Activated CD4-positive, alpha-beta T cell treated with anti-CD3 and anti-CD28 coated beads, Interleukin-2, Interleukin-6, amounts not matched to agents 100 ng/mL and 50 ng/mL, durations not matched to agents 16 hours and 8 hours (primary cell): ENCODE measurements around the gene TCL1A.
"Not testable (repeated sequence)": the region's sequence is repeated elsewhere in the genome, so short reads cannot be mapped to it uniquely, and the experiment has no call there.

Experiments
- DNase-seq: peaks from one replicate; pipeline ENCODE4 v3.0.0-alpha.2; 2020

The TCL1A gene

GRCh38 chr14:95713596-95714371, at the start of gene TCL1A:
TCL1A (minus strand) TSS chr14:95714125; CDS start chr14:95714066, 59 bp downstream.
- DNase-seq: no peak

DNA sequence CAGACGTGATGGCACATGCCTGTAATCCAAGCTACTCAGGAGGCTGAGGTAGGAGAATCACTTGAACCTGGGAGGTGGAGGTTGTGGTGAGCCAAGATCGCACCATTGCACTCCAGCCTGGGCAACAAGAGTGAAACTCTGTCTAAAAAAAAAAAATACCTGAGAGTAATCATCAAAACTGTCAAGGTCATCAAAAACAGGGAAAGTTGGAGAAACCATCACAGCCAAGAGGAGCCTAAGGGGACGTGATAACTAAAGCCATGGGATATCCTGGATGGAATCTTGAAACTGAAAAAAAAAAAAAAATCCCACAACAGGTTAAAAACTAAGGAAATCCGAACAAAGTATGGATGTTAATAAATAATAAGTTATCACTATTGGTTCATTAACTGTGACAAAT, 49.1 kb upstream of the TCL1A start:
- not testable (repeated sequence) for DNase-seq

DNA sequence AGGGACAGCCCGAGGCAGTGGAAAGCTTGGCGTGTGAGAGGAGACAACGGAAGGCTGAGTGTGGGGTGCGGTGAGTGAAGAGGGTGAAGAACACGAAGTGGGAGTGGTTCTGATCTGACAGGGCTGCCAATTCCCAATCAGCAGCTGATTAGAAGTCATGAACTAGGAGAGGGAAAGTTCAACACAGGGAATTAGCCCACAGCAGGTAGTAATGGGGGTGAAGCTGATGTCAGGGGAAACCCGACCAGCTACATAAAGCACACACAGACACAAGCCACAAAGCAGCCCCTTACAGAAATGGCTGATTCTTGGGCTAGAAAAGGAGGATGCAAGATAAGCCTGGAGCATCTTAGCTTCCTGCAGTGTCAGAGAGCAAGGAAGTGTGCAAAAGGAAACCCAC, 47.5 kb upstream of the TCL1A start:
- DNase-seq: no peak

DNA sequence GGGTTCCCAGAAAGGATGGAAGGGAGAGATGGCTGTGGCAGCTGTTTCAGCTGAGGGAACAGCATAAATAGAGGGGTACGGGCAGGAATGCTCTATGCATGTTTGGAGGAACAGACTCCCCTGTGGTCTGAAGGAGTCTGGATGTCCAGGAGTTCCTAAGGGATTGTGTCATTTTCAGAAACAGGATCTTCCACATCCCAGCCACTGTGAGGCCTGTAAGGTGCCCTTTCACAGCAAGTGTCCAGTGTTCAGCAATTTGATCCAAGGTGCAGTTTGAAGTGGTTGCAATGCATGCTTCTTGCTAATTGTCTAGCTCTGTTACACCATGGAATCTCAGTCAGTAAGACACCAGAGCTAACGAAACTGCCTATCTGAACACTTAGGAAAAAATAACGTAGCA, 46.7 kb upstream of the TCL1A start:
- DNase-seq: no peak

DNA sequence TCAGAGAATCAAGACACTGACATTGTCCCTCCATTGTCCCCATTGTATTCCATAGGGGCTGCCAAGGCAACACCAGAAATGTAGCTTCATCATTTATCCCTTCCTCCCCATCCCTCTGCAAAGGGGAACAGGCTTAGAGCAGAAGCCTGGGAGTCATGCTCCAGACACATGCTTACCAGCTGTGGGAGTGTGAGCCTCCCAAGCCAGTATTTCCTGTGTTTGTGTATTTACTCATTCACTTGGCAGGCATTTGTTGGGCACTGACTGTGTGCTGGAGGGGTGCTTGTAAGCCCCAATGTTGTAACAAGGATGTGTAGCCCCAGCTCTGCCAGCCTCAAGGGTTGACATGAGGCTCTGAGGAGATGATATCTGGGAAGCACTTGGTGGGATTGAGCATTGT, 46.0 kb upstream of the TCL1A start:
- DNase-seq: no peak

- DNase-seq: no peak
Observed at GRCh38 chr14:95758331-95758730, 44.4 kb upstream of the TCL1A start.

DNA sequence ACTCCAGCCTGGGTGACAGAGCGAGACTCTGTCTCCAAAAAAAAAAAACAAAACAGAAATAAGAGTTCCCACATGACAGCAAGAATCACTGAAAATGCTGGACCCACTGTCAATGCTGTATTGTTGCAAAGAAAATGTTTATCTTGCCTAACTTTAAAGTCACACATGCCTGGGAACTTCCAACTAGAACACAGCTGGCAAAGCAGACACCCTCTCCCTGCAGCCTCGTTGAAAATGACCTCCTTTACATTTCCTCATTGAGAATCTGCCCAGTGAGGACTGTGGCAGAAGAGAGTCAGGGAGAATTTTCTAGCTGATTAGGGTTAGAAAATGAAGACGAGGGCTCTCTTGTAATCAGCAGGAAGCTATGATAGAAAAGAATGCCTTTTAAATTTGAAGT, 42.8 kb upstream of the TCL1A start:
- DNase-seq: no peak

DNA sequence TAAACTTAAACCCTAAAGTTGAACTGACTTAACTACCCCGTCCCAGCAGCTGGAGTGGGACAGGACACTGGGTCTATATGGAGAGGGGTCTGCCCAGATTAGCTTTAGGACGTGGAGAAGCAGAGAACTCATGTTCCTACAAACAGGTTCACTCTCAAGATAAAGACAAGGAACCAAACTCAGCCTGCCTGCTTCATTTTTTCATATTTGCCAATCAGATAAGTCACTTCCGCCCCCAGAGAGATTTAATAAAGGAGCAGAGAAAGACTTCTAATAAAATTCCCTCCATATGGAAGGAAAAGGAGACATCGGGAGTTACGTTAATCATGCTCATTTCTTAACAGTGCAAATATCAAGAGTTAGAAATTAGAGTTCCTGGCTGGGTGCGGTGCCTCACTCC, 42.2 kb upstream of the TCL1A start:
- no peak for DNase-seq

DNA sequence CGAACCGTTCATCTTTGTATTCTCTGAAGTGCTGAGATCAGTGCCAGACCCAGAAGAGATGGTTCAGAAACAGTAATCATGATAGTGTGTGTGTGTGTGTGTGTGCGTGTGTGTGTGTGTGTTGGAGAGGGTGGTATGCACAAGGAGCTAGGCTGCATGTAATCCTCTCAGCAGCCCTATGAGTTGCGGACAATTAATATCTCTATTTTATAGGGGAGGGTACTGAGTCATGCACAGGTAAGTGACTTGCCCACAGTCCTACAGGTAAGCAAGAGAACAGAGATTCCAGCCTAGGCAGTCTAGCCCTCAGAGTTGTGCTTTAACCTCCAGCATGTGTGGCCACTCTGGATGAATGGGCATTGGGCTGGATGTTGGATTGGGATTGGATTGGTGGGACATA, 27.9 kb upstream of the TCL1A start:
- no peak for DNase-seq

DNA sequence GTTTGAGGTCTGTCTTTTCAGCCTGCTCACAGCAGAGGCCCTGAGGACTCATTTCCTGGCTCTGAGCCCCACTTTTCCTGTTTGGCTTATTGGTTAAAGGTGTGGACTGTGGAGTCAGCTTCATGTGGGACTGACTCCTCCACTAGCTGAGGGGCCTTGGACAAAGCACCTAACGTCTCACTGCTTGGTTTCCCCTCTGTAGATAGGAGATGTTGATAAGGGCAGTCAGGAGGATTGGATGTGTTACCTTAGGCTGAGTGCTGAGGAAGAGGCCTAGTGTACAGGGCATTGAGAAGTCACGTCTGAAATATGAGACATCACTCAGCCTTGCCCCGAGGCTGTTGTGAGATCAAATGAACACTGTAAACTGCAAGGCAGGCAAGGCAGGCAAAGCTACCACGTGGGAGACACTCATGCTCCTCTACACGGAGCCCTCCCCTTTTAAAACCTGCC, 27.1 kb upstream of the TCL1A start:
- no peak for DNase-seq

DNA sequence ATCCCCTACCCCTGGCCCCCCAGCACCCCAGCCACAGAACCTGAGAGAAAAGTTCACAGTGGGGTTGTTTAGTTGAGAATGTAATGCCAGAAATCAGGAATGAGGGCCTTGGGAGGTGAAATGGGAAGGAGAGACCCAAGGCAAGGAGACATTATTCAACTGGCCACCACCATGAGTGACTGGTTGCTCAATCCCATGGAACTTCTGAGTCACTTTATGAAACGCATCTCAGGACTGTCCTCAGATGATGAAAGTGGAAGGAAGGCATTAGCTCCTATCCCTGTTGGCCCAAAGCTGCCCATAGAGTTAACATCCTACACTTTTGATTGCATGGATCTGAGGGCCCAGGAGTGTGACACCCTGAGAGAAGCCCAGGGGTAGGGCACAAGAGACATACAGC, 25.4 kb upstream of the TCL1A start:
- DNase-seq: no peak

DNA sequence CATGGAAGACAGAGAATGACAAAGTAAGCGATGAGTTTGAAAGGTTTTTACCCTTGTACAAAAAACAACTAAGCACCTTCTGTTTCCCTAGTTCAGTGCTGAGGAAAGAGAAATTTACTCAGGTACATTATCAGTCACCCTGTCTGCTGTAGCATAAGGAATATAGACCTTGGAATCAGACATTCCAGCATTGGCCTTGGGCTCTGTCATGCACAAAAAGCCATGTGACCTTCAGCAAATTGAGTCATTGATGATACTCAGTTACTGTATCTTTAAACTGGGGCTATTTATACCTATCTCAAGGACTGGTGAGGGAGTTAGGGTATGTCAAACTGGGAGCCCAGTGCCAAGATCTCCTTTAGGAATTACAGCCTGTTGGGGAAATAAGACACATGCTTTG, 19.3 kb upstream of the TCL1A start:
- DNase-seq: no peak

DNA sequence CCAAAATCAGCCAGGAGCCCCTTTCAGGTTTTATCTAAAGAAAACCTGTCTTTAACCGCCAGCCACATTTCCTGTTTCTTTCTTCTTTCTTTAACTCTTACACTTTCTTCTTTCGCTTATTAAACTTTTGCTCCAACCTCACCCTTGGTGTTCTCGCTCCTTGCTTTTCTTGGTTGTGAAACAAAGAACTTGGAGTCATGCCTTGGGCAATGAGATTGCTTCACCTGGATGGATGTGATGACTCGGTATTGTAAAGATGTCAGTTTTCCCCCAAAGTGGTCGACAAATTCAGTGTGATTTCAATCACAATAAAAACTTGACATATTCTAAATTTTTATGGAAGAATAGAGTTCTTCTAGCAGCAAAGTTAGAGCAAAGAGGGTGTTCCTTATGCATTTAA, 16.2 kb upstream of the TCL1A start:
- no peak for DNase-seq

GRCh38 chr14:95729402-95730028, 15.6 kb upstream of the TCL1A start:
- peak; percentile 3 for DNase-seq

DNA sequence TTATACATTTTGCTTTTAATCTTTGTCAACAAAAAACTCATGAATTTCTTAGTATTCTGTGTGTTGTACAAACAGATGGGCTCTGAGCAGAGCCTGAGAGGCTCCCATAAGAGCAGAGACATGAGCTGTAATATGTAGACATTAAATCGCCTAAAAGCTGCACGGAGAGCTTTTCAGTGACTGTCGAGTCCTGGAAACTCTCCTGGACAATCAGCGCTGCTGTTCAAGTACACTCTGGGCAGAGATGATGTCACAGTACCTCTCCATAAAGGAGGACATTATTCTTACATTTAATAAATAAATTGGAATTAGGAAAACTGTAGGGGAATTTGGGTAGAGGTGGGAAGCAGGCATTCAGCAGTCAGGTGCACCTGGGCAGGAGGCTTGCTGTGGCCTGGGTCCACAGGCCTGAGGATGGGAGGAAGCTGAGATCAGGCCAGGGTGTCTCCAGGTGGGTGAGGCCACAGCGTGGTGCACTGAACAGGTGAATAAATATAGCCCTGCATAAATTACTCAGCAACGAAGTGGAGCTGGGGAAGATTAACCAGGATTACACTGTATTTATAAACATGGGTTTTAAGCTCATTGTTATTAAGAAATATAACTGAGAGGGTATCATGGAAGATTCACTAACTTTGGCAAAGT, 13.3 kb upstream of the TCL1A start:
- DNase-seq: no peak

DNA sequence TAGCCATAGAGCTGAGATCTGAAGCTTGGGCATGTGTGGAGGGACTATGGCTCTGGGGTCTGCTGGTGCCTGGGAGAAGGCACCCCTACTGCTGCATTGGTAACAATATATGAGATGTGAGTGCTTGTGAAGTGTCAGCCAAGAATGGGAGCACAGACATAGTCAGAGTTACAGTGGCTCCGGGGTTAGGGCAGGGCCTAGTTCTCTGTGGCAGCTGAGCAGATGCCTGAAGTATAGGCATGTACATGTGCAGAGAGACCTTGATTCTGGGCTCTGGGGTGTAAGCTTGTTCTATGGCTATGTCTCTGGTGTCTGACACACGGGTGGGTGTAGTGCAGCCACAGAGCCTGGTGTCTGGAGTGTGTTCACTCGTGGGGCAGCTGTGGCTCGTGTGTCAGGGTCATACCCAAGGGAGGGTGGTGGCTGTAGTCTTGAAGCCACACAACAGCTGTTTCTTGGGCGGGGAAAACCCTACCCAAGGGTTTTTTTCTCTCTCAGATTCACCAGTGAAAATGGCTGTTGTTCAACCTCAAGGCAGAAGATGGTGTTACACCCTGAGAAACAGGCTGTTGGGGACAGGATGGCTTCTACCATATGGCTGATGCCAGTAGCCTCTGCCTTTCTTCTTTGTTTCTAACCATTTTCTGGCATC, 11.9 kb upstream of the TCL1A start:
- DNase-seq: no peak

GRCh38 chr14:95722525-95723190, 8.7 kb upstream of the TCL1A start:
- DNase-seq: no peak

DNA sequence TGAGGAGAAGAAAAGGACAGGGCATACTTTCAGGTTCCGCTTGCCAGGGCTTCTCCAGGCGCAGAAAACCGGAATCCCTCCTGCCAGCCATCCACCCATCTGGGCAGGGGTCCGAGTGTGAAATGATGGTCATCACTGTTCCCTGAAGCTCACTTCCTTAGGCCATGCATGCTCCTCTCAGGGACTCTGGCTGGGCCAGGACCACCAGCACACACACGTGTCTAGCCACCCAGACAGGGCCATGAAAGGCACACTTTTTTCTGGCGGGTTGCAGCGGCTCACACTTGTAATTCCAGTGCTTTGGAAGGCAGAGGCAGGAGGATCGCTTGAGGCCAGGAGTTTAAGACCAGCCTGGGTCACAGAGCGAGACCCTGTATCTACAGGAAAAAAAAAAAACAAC, 1.5 kb downstream of the TCL1A start:
- DNase-seq: no peak

DNA sequence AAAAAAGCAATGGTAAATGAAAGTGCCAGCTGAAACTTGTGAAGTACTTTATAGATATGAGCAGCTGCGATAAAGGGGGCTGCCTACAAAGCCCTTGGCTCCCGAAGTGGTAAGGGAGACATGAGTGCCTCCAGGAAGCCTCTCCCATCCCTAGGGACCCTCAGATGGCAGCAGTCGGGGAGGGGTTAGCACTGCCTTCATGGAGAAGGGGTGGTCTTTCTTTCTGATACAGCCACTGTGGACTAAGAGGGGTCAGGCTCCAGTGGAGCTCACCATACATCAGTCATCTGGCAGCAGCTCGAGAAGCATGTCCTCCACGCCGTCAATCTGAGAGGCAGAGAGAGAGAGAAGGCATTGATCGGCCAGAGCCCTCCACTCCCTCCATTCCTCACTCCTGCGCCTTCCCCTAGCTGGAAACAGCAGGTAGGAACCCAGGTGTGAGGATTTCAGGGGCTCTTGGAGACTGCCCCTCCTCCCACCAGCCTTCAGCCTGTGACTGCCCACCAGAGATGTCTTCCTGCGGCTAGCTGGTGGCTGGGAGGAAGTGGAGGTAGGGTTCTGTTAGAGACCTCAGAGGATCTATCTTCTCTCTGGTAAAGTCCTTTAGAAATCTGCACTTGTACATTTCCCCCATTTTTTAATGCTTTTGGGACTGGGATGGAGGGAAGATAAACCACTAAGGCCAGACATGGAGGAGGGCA, 2.3 kb downstream of the TCL1A start:
- DNase-seq: no peak

GRCh38 chr14:95710106-95710505, 3.8 kb downstream of the TCL1A start:
- no peak for DNase-seq

- no peak for DNase-seq
Observed at GRCh38 chr14:95707327-95707726, 6.6 kb downstream of the TCL1A start.

DNA sequence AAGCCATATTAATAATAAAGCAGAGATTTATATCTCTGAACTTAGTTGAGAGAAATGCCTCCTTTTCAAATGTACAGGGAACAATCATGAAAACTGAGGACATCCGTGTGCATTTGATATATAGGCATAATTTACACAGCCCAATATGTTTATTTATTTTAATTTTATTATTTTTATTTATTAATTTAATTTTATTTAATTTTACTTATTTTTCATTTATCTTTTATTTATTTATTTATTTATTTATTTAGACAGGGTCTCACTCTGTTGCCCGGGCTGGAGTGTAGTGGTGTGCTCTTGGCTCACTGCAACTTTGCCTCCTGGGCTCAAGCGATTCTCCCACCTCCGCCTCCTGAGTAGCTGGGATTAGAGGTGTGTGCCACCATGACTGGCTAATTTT, 8.4 kb downstream of the TCL1A start:
- DNase-seq: no peak
